T-helper 1 cell treated with Interleukin-12 subunit alpha and Interleukin-12 subunit beta and Interleukin-4 antibody, amounts not matched to agents 30 μg/mL and 1 μg/mL, for 36 hours (primary cell): ENCODE data around the gene LNP1.
"Not testable (repeated sequence)": the region's sequence is repeated elsewhere in the genome, so short reads cannot be mapped to it uniquely, and the experiment has no call there.

ENCODE experiments used
- H3K27ac Mint-ChIP-seq: one replicate; pipeline ENCODE4 v1.8.0; 2021; ENCODE audit warnings: mild to moderate bottlenecking, mixed read lengths
- H3K27me3 Mint-ChIP-seq: one replicate; pipeline ENCODE4 v1.8.0; 2021; ENCODE audit warnings: low read depth, mixed read lengths
- H3K36me3 Mint-ChIP-seq: one replicate; pipeline ENCODE4 v1.8.0; 2021; ENCODE audit warnings: low read depth, mixed read lengths
- H3K4me1 Mint-ChIP-seq: one replicate; pipeline ENCODE4 v1.8.0; 2021; ENCODE audit warnings: low read depth, mixed read lengths
- H3K4me3 Mint-ChIP-seq: one replicate; pipeline ENCODE4 v1.8.0; 2021; ENCODE audit warnings: mild to moderate bottlenecking, moderate library complexity, mixed read lengths
- H3K9me3 Mint-ChIP-seq: one replicate; pipeline ENCODE4 v1.8.0; 2021; ENCODE audit warnings: mixed read lengths

The LNP1 gene

GRCh38 chr3:100436951-100437350, 35.6 kb downstream of the LNP1 start:
- Mint-ChIP-seq H3K27me3 (no peaks in the 10 kb centered on the region), H3K9me3 (no peaks in the 10 kb centered on the region), H3K4me1 (peaks cover 7% of the 10 kb centered on the region), H3K36me3 (no peaks in the 10 kb centered on the region), H3K4me3 (no peak overlapping the region), H3K27ac (no peak overlapping the region)

- Mint-ChIP-seq H3K4me1 (peaks cover 7% of the 10 kb centered on the region), H3K9me3 (no peaks in the 10 kb centered on the region), H3K27ac (no peak overlapping the region), H3K36me3 (no peaks in the 10 kb centered on the region), H3K4me3 (no peak overlapping the region), H3K27me3 (no peaks in the 10 kb centered on the region)
Observed at GRCh38 chr3:100437721-100438622, 36.6 kb downstream of the LNP1 start.

DNA sequence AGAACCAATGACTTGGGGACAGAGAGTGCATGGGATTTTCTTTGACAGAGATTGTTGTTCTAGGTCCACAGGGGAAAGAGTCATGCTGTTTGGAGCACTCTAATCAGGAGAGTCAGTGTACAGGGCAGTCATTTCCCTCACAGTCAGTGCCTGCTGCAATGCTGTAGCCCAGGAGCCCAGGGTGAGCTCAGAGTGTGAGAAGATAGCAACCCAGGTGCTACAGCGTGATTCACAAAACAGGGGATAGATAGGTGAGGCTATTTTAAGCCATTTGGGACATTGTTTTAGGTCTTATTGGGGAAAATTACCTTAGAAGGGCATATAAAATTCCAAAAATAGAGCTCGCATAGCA, 37.3 kb downstream of the LNP1 start:
- Mint-ChIP-seq H3K27ac (no peak overlapping the region), H3K36me3 (no peaks in the 10 kb centered on the region), H3K4me1 (peaks cover 7% of the 10 kb centered on the region), H3K4me3 (no peak overlapping the region), H3K9me3 (no peaks in the 10 kb centered on the region), H3K27me3 (no peaks in the 10 kb centered on the region)

GRCh38 chr3:100440895-100441294, 39.6 kb downstream of the LNP1 start:
- Mint-ChIP-seq H3K9me3 (no peaks in the 10 kb centered on the region), H3K4me3 (no peak overlapping the region), H3K4me1 (peaks cover 7% of the 10 kb centered on the region), H3K27me3 (no peaks in the 10 kb centered on the region), H3K36me3 (no peaks in the 10 kb centered on the region), H3K27ac (no peak overlapping the region)

GRCh38 chr3:100443690-100444089, 42.4 kb downstream of the LNP1 start:
- Mint-ChIP-seq H3K27me3 (no peaks in the 10 kb centered on the region), H3K36me3 (no peaks in the 10 kb centered on the region), H3K4me1 (peaks cover 7% of the 10 kb centered on the region), H3K4me3 (no peak overlapping the region), H3K27ac (no peak overlapping the region), H3K9me3 (peaks cover 9% of the 10 kb centered on the region)

DNA sequence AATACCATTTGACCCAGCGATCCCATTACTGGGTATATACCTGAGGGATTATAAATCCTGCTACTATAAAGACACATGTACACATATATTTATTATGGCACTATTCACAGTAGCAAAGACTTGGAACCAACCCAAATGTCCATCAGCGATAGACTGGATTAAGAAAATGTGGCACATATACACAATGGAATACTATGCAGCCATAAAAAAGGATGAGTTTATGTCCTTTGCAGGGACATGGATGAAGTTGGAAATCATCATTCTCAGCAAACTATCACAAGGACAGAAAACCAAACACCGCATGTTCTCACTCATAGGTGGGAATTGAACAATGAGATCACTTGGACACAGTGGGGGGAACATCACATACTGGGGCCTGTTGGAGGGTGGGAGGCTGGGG, 45.7 kb downstream of the LNP1 start:
- H3K9me3 Mint-ChIP-seq, H3K36me3 Mint-ChIP-seq, H3K27me3 Mint-ChIP-seq, H3K4me1 Mint-ChIP-seq, H3K4me3 Mint-ChIP-seq, H3K27ac Mint-ChIP-seq: not testable (repeated sequence)

DNA sequence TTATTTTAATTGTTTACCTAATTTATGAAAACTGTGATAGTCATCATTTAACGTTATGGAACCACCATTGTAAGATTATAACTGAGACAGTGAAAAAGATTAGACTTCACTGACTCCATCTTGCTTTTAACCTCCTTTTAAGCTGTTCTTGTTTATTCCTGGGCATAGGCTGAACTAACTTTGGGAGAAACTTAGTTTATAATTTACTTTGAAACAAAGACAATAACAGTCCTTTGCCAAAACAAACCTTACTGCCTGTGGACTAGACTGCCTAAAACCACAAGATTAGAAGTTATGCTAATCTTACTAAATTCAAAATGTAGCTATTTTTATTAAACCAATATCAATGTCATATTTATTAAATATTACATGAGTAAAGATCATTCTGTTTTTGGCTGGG, 46.7 kb downstream of the LNP1 start:
- Mint-ChIP-seq H3K36me3 (no peaks in the 10 kb centered on the region), H3K9me3 (peaks cover 9% of the 10 kb centered on the region), H3K4me1 (no peaks in the 10 kb centered on the region), H3K4me3 (no peak overlapping the region), H3K27me3 (no peaks in the 10 kb centered on the region), H3K27ac (no peak overlapping the region)

DNA sequence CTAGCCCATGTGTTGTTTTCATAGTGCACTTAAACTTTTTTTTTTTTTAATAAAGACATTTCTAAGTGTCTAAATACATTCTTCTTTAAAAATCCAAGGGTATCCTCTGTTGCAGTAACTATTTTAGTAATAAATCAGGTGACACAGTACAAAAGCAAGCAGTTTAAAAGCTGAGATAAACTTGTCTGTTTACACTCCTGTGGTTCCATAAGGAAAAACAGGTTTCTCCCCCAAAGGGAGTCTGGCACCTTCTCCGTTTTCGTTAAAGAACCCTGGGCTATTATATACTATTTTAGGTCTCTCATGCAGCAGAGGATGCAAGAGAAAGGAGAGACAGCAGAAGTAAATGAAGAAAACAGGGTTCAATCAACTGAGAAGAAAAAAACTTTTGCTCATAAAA, 47.9 kb downstream of the LNP1 start:
- no peaks in the 10 kb centered on the region for H3K36me3 Mint-ChIP-seq
- no peak overlapping the region for H3K4me3 Mint-ChIP-seq
- no peaks in the 10 kb centered on the region for H3K4me1 Mint-ChIP-seq
- no peaks in the 10 kb centered on the region for H3K27me3 Mint-ChIP-seq
- peaks cover 9% of the 10 kb centered on the region for H3K9me3 Mint-ChIP-seq
- H3K27ac Mint-ChIP-seq: no peak overlapping the region

DNA sequence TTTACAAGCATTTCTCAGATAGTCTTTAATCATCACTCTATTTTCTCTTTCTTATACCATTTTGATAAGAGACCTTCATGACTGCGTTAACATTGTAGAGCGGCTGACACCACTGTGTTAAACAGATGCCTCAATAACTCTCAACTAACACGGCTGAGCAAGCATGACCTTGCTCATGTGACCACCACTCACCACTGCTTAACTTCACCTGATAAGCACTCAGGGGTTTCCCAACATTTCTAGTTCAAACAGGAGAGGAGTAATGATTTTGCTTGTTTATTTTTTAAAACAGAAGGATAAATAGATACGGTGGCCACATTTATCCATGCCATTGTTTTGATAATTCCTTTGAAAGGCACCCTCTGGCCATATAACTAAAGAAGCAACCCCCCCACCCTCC, 53.3 kb downstream of the LNP1 start:
- Mint-ChIP-seq H3K9me3 (no peaks in the 10 kb centered on the region), H3K36me3 (no peaks in the 10 kb centered on the region), H3K27ac (no peak overlapping the region), H3K4me1 (no peaks in the 10 kb centered on the region), H3K4me3 (no peak overlapping the region), H3K27me3 (no peaks in the 10 kb centered on the region)

GRCh38 chr3:100455841-100456550, 54.7 kb downstream of the LNP1 start:
- H3K4me1 Mint-ChIP-seq: no peaks in the 10 kb centered on the region
- no peaks in the 10 kb centered on the region for H3K36me3 Mint-ChIP-seq
- H3K9me3 Mint-ChIP-seq: no peaks in the 10 kb centered on the region
- no peaks in the 10 kb centered on the region for H3K27me3 Mint-ChIP-seq
- H3K27ac Mint-ChIP-seq: no peak overlapping the region
- no peak overlapping the region for H3K4me3 Mint-ChIP-seq

GRCh38 chr3:100456745-100457144, 55.4 kb downstream of the LNP1 start:
- Mint-ChIP-seq H3K4me1 (no peaks in the 10 kb centered on the region), H3K9me3 (no peaks in the 10 kb centered on the region), H3K27ac (no peak overlapping the region), H3K27me3 (no peaks in the 10 kb centered on the region), H3K4me3 (no peak overlapping the region), H3K36me3 (no peaks in the 10 kb centered on the region)

- Mint-ChIP-seq H3K36me3 (no peaks in the 10 kb centered on the region), H3K27me3 (no peaks in the 10 kb centered on the region), H3K27ac (no peak overlapping the region), H3K4me1 (no peaks in the 10 kb centered on the region), H3K9me3 (no peaks in the 10 kb centered on the region), H3K4me3 (no peak overlapping the region)
Observed at GRCh38 chr3:100457811-100458210, 56.5 kb downstream of the LNP1 start.

DNA sequence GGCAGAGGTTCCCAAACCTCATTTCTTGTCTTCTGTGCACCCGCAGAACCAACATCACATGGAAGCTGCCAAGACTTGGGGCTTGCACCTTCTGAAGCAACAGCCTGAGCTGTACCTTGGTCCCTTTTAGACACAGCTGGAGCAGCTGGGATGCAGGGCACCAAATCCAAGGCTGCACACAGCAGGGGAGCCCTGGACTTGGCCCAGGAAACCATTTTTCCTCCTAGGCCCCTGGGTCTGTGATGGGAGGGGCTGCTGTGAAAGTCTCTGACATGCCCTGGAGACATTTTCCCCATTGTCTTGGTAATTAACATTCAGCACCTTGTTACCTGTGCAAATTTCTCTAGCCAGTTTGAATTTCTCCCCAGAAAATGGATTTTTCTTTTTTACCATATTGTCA, 57.5 kb downstream of the LNP1 start:
- Mint-ChIP-seq H3K4me1 (no peaks in the 10 kb centered on the region), H3K27me3 (no peaks in the 10 kb centered on the region), H3K27ac (no peak overlapping the region), H3K4me3 (no peak overlapping the region), H3K36me3 (no peaks in the 10 kb centered on the region), H3K9me3 (no peaks in the 10 kb centered on the region)

DNA sequence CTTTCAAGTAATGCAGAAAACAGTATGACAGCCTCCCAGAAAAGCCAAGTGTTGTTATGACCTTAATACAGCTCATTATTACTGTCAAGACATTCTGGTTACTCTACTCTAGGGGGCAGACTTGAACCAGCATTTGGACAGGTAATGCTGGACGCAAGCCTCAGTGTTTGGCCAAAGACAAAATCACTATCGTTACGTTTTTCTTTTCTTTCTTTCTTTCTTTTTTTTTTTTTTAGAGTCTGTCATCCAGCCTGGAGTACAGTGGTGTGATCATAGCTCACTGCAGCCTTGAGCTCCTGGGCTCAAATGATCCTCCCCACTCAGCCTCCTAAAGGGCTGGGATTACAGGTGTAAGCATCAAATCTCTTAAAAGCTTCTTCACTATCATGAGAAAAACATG, 61.7 kb downstream of the LNP1 start:
- Mint-ChIP-seq H3K36me3 (no peaks in the 10 kb centered on the region), H3K27me3 (no peaks in the 10 kb centered on the region), H3K9me3 (peaks cover 2% of the 10 kb centered on the region), H3K4me3 (no peak overlapping the region), H3K27ac (no peak overlapping the region), H3K4me1 (peaks cover 11% of the 10 kb centered on the region)

DNA sequence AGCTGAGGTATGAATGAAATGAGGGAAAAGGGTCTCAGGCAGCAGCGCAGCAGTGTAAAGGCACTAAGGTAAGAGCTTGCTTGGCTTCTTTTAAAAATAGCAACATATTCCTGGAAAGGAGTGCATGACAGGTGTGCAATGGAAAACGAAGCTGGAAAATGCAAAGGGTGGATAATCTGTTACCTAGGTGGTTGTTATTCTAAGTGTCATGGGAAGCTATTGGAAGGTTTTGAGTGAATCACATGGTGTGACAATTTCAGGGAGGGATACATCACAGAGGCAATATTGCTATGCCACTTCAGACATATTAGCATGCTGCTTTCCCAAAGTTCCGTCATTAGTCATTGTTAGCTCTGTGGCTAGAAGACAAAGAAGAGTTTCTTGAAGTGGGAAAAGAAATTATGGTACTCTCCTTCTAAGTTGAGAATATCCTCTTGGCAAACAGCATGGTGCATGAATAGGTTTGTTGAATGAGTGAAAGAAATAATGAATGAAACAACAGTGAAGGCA, 62.4 kb downstream of the LNP1 start:
- H3K4me1 Mint-ChIP-seq: peaks cover 11% of the 10 kb centered on the region
- no peak overlapping the region for H3K27ac Mint-ChIP-seq
- peaks cover 9% of the 10 kb centered on the region for H3K9me3 Mint-ChIP-seq
- H3K27me3 Mint-ChIP-seq: no peaks in the 10 kb centered on the region
- H3K4me3 Mint-ChIP-seq: no peak overlapping the region
- H3K36me3 Mint-ChIP-seq: no peaks in the 10 kb centered on the region
